Nucleus accumbens (tissue), 56 donors: ENCODE data around the gene MKKS.

Experiments used
- DNase-seq, 56 donors: peaks; one replicate each; lab custom pipeline; 2025; lab: John Stamatoyannopoulos, UW

MKKS gene

GRCh38 chr20:10371467-10371866 is 62.6 kb downstream of the MKKS start:
- no peak for DNase-seq

- DNase-seq, result no peak
Observed at GRCh38 chr20:10370091-10370887, 63.7 kb downstream of the MKKS start.

GRCh38 chr20:10369723-10370090 is 64.3 kb downstream of the MKKS start:
- DNase-seq, result peak in 1 of 56 donors; percentile 5

- DNase-seq, result no peak
Observed at GRCh38 chr20:10368702-10369041, 65.3 kb downstream of the MKKS start.

- DNase-seq, result no peak
Observed at GRCh38 chr20:10367943-10368701, 65.9 kb downstream of the MKKS start.

GRCh38 chr20:10367693-10367942 is 66.4 kb downstream of the MKKS start:
- no peak for DNase-seq

- DNase-seq, result no peak
Observed at GRCh38 chr20:10366898-10367692, 66.9 kb downstream of the MKKS start.

GRCh38 chr20:10362674-10363073 is 71.3 kb downstream of the MKKS start:
- no peak for DNase-seq

GRCh38 chr20:10360878-10361277 is 73.1 kb downstream of the MKKS start:
- no peak for DNase-seq

GRCh38 chr20:10359621-10360040 is 74.4 kb downstream of the MKKS start:
- no peak for DNase-seq

GRCh38 chr20:10357974-10358373 is 76.0 kb downstream of the MKKS start:
- no peak for DNase-seq

GRCh38 chr20:10357061-10357708 is 76.8 kb downstream of the MKKS start:
- no peak for DNase-seq

GRCh38 chr20:10356628-10357027 is 77.4 kb downstream of the MKKS start:
- DNase-seq, result no peak

- no peak for DNase-seq
Observed at GRCh38 chr20:10352934-10353824, 80.8 kb downstream of the MKKS start.
